HG03064 (cell line): Measurements from ENCODE around the gene UBR2.
A peak's percentile ranks its signal among the peaks of the same experiment; 100 is the strongest.
"Not testable (repeated sequence)": the region's sequence is repeated elsewhere in the genome, so short reads cannot be mapped to it uniquely, and the experiment has no call there.

ENCODE experiments used
- ATAC-seq: cut with Tn5 transposase; IDR thresholded peaks from one replicate; pipeline ENCODE4 v1.9.1; 2021; ENCODE audit warnings: low read depth; ENCODE audit not compliant: unreplicated experiment

Gene UBR2

DNA sequence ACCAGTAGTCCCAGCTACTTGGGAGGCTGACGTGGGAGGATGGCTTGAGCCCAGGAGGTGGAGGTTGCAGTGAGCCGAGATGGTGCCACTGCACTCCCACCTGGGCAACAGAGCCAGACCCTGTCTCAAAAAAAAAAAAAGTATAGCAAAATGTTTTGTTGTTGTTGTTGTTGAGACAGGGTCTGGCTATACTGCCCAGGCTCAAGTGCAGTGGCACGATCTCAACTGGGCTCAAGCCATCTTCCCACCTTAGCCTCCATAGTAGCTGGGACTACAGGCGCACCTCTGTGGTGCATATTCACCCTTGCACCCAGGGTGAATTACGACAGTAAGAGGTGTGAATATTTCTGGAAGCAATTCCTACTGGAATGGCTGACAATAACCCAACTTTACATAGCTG lies 11.4 kb upstream of the UBR2 start:
- ATAC-seq: no peak

GRCh38 chr6:42555477-42556457 lies 8.1 kb upstream of the UBR2 start:
- no peak for ATAC-seq

DNA sequence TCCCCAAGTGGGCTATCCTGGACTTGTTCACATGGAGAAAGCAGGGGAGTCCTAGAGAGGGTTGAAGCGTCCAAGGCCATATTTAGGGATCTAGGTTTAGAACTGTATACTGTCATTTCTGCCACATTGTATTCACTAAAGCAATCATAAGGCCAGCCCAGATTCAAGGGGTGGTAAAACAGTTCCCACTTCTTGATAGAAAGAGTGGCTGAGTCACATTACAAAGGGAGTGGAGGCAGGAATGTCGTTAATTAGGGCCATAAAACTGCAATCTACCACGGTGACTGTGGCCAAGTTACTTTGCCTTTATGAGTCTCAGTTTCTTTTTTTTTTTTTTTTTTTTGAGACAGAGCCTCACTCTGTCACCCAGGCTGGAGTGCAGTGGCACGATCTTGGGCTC lies 7.4 kb upstream of the UBR2 start:
- ATAC-seq: no peak

DNA sequence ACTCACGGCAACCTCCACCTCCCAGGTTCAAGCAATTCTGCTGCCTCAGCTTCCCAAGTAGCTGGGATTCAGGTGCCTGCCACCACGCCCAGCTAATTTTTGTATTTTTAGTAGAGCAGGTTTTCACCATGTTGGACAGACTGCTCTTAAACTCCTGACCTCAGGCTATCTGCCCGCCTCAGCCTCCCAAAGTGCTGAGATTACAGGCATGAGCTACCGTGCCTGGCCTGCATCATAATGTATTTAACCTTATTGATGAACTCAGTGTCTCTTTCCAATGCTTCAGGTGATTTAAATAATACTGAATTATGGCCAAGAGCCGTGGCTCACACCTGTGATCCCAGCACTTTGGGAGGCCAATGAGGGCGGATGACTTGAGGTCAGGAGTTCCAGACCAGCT lies 4.6 kb upstream of the UBR2 start:
- ATAC-seq: not testable (repeated sequence)

- no peak for ATAC-seq
These were observed 1.8 kb upstream of the UBR2 start for GRCh38 chr6:42561986-42562385.

DNA sequence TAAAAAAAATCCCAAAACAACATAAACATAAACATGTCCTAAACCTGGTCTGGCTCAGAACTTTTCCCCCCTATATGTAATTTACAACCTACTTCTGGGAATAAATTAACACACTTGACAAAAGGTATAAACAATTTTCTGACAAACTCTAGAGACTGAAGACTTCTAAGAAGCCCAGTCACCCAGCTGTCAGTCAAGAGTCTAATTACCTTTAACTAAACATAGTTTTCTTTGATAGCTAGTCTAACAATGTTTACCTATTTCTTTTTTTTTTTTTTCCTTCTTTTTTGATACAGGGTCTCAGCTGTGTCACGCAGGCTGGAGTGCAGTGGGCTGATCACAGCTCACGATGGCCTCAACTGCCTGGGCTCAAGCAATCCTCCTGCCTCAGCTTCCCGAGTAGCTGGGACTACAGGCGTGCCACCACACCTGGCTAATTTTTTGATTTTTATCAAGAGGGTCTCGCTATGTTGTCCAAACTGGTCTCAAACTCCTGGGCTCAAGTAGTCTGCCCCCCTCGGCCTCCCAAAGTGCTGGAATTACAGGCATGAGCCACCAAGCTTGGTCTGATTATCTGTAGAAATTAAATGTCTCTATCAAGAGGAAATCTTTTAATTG lies 932 bp upstream of the UBR2 start:
- no peak for ATAC-seq

DNA sequence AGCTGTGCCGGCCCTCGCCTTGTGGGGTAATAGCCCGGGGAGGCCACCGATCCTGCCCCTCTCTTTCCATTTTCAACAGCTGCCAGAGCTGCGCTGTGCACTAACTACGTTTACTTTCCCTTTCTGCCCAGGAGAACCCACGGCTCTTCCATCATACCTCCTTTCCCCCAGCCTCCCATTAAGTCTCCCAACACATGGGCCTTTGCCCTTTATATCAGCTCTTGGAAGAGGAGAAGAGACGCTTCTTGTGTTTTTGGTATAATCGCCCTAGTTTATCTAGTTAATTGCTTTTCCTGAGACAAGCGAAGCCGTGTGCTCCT lies 637 bp downstream of the UBR2 start:
- no peak for ATAC-seq

DNA sequence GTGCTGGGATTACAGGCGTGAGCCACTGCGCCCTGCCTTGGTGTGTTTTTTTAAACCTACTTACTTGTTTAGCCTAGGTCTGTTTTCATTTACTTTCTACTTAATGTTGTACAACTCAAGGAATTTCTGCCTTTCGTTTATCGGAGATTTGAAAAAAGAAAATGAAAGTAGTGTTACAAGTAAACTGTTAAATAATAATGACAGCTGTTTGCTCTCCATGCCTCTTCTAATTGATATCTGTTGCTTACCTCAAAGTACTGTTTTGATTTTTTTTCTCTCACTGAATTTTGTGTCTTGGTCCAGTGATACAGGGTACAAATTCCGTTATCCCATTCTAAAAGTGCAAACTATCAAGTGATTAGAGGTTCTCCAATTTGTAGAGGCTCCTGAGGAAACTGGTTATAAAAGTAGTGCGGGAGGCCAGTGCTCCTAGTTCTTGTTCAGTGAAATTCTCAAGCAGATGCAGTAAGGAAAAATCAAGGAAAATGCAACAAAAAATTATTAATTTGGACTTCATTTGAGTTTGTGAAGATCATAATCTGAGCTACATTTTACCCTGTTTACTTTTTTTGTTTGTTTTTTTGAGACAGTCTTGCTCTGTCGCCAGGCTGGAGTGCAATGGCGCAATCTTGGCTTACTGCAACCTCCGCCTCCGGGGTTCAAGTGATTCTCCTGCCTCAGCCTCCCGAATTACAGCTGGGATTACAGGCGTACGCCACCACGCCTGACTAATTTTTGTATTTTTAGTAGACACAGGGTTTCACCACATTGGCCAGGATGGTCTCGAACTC lies 2.2 kb downstream of the UBR2 start:
- ATAC-seq: no peak

- no peak for ATAC-seq
These were observed 2.9 kb downstream of the UBR2 start for GRCh38 chr6:42566614-42567208.

GRCh38 chr6:42567237-42567636 lies 3.4 kb downstream of the UBR2 start:
- not testable (repeated sequence) for ATAC-seq

- ATAC-seq: no peak
These were observed 5.5 kb downstream of the UBR2 start for GRCh38 chr6:42569102-42570028.

DNA sequence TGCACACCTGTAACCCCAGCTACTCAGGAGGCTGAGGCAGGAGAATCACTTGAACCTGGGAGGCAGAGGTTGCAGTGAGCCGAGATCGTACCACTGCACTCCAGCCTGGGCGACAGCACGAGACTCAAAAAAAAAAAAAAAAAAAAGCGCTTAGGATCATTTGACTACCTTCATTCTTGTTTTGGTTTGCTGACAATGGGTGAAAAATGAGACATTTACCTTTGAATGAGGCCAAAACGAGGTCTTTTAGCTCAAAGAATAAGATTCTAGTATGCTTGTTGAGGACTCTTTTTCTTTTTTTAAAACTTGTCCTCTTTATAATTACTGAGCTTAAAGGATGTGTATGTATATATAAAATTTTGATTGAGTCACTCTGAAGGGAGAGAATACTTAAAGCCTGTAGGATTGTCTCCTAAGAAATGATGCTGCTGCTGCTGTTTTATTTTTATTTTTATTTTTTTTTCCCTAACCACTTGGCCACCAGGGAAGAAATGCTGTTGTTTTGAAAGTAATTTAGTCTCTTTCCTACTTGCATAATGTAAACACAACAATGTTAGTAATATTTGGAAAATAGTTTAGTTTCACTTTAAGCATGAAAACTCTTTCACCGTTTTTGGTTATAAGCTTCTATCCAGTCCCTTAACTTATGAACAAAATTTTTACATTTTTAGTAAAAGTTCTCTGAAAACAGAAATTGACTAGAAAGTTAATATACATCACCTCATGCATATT lies 7.9 kb downstream of the UBR2 start:
- no peak for ATAC-seq

DNA sequence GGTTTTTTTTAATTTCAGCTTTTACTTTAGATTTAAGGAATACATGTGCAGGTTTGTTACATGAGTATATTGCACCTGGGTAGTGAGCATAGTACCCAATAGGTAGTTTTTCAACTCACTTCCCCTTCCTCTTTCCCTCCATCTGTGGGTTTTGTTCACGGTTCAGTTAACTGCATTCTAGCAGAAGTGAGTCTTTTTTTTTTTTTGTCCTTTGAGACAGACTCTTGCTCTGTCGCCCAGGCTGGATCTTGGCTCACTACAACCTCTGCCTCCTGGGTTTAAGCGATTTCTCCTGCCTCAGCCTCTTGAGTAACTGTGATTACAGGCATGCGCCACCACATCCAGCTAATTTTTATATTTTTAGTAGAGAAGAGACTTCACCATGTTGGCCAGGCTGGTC lies 8.7 kb downstream of the UBR2 start:
- peak; percentile 86 for ATAC-seq

DNA sequence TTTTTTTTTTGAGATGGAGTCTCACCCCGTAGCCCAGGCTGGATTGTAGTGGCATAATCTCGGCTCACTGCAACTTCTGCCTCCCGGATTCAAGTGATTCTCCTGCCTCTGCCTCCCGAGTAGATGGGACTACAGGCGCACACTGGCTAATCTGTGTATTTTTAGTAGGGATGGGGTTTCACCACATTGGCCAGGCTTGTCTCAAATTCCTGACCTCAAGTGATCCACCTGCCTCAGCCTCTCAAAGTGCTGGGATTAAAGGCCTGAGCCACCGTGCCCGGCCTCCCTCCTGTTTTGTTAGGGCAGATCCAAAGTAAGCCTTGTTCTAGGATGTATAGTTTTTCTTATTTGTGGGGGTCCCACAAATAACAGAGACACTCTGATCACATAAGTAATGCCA lies 12.7 kb downstream of the UBR2 start:
- not testable (repeated sequence) for ATAC-seq

DNA sequence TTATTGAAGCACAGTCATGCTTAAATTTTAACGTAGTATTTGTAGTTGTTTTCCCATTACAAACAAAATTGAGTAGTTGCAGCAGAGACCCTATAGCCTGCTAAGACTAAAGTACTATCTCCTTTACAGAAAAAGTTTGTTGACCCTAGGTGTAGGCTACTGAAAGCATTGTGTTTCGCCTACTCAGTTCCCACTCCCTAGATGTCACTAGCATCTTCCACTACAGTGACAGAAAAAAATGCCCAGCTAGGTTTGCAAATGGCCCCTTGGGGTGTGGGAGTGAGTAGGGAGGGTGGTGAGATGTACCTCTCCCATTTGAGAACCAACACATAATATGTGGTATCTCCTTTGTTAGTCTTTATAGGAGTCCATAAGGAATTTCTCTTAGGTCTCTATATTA lies 34.5 kb downstream of the UBR2 start:
- ATAC-seq: no peak

GRCh38 chr6:42599558-42599957 lies 35.7 kb downstream of the UBR2 start:
- ATAC-seq: no peak

GRCh38 chr6:42604150-42604549 lies 40.3 kb downstream of the UBR2 start:
- ATAC-seq: no peak

- ATAC-seq: not testable (repeated sequence)
These were observed 40.9 kb downstream of the UBR2 start for GRCh38 chr6:42604699-42605098.

GRCh38 chr6:42610416-42610815 lies 46.6 kb downstream of the UBR2 start:
- ATAC-seq: no peak
